SW480 (cell line): ENCODE results near the gene NFIC.

Experiments
- DNase-seq: peaks from one replicate; pipeline ENCODE4 v3.0.0-alpha.2; 2016; ENCODE audit warnings: low spot score

The NFIC gene

DNA sequence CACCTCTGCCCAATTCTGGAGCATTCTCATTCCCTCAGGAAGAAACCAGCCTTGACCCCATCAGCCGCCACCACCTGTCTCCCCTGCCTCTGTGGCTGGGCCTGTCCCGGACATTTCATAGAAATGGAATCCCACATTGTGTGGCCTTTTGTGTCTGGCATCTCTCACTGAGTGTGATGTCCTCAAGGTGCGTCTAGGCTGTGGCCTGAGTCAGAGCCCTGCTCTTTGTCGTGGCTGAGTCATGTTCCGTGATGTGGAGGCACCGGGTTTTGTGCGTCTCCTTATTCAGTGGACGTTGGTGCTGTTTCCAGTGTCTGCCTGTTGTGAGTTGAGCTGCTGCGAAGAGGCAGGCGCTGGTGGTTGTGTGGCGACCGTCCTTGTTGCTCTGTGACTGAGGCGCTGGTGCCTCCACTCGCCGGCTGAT lies 143.2 kb downstream of the NFIC start:
- no peak for DNase-seq

GRCh38 chr19:3510727-3511126 lies 144.3 kb downstream of the NFIC start:
- DNase-seq = no peak

DNA sequence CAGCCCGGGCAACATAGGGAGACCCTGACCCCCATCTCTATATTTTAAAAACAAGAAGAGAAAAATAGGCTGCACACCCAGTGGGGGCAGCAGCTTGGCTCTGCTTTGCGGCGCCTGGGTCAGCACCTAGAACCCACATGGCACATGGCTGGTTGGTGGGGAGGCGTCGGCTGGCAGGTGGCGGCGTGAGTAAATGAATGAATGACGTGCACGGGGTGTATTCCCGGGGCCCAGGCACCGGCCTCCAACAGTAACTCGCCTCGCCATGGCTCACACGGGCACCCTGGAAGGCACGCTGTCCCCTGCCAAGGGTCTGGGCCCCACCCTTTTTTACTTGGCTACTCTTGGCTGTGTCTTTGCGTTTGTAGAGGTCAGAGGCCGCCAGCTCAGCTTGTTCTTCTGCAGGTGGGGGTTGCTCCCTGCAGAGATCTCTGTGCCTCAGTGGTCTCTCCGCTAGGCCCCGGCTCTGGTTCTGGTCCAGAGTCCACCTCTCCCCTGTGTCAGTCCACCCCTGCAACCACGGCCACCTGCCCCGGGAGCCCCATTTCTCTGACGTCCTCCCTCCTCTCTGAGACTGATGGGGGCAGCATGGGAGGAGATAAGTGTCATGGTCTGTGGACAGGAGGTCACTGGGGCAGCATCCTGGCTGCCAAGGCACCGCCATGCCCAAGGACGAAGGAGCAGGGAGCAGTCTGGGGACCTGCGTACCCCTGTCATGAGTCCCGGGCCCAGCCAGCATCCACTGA lies 145.3 kb downstream of the NFIC start:
- DNase-seq = no peak

- no peak for DNase-seq
These were observed 146.3 kb downstream of the NFIC start for GRCh38 chr19:3512562-3513228.

- no peak for DNase-seq
These were observed 147.1 kb downstream of the NFIC start for GRCh38 chr19:3513229-3514140.

GRCh38 chr19:3514930-3515329 lies 148.5 kb downstream of the NFIC start:
- DNase-seq = no peak

DNA sequence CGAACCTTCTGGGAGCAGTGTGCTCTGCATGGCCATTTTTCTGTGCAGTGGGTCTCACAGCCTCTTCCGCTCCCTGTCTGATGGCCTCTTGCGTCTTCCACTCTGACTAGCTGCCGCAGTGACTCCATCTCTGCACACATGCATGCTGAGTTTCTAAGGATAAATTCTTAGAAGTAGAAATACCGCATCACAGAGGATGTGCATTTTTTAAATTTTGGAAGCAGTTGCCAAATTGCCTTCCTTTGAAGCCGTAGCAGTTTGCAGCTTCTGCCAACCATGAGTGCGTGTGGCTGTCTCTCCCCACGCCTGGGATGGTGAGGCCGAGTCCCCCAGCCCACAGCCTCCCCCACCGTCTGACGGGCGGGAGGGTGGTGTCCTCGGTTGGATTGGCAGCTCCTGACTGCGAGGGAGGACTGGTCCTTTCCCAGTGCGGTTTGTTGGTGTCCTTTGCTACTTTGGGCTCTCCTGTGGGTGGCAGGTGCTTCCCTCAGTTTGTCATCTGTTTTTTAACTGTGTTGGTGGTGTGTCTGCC lies 149.6 kb downstream of the NFIC start:
- DNase-seq = no peak

DNA sequence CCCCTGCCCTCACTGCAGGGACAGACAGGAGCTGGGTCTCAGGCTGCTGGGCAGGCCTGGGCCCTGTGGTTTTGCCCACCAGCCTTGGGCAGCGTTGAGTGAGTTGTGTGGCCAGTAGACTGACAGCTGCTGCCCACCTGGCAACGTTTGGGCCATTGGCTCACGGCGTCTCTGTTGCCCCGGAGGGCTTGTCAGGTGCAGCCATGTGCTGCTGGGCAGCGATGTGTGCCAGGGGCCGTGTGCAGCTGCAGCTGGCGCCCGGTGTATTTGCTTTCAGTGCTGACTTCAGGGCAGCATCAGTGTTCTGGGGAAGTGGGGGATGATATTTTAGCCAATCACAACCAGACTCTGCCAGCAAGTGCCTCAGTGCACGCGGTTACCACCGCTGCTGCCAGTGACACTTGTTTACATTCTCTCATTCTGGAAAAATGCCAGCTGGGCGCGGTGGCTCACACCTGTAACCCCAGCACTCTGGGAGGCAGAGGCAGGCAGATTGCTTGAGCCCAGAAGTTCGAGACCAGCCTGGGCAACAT lies 150.4 kb downstream of the NFIC start:
- no peak for DNase-seq

- DNase-seq = no peak
These were observed 151.3 kb downstream of the NFIC start for GRCh38 chr19:3517638-3518037.

DNA sequence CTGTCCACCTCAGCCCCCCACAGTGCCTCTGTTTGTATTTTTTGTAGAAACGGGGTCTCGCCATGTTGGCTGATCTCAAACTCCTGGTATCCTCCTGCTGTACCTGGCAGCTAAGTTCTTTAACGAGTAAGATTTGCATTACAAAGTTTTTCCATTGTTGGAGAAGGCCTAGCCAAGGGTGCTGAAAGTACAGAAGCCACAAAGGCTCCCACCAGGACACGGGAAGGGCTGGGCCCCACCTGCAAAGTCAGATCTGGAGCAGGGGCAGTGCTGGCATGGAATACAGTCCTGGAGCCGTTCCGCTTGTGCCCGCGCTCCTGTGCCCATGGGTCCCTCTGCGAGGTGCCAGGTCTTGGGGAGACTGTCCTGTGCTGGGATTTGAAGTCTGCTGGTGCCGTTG lies 151.9 kb downstream of the NFIC start:
- DNase-seq = no peak

- no peak for DNase-seq
These were observed 152.3 kb downstream of the NFIC start for GRCh38 chr19:3518659-3519058.
